ENCODE results near the gene RNF214.
"Not testable (repeated sequence)": the region's sequence is repeated elsewhere in the genome, so short reads cannot be mapped to it uniquely, and the experiment has no call there.

The RNF214 gene

DNA sequence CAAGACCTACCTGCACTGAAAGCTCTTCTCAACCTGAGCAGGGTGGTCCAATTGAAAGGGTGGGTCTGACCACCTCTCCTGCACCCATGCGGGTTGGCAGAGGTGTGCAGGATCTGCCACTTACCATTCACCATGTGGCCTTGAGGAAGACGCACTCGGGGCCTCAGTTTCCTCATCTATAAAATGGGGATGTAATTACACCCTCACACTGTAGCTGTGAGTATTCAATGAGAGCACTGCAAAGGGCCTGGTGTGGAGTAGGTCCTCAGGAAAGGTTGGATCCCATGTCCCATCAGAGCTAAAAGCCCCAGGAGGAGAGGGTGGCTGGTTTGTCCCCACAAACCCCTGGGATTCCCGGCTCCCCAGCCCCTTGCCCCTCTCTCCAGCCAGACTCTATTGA, 33.9 kb upstream of the RNF214 start:
- no peak for DNase-seq

DNA sequence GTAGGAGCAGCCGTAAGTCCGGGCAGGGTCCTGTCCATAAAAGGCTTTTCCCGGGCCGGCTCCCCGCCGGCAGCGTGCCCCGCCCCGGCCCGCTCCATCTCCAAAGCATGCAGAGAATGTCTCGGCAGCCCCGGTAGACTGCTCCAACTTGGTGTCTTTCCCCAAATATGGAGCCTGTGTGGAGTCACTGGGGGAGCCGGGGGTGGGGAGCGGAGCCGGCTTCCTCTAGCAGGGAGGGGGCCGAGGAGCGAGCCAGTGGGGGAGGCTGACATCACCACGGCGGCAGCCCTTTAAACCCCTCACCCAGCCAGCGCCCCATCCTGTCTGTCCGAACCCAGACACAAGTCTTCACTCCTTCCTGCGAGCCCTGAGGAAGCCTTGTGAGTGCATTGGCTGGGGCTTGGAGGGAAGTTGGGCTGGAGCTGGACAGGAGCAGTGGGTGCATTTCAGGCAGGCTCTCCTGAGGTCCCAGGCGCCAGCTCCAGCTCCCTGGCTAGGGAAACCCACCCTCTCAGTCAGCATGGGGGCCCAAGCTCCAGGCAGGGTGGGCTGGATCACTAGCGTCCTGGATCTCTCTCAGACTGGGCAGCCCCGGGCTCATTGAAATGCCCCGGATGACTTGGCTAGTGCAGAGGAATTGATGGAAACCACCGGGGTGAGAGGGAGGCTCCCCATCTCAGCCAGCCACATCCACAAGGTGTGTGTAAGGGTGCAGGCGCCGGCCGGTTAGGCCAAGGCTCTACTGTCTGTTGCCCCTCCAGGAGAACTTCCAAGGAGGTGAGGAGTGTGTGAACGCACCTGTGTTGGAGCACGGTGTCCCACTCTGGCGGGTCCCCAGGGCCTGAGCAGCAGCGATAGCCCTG, 33.2 kb upstream of the RNF214 start, which contains the start of gene TAGLN:
TAGLN (plus strand) TSS at position 318 of the 863 bp plus-strand sequence. CDS start 3,644 bp downstream, outside the sequence.
- no peak for DNase-seq

DNA sequence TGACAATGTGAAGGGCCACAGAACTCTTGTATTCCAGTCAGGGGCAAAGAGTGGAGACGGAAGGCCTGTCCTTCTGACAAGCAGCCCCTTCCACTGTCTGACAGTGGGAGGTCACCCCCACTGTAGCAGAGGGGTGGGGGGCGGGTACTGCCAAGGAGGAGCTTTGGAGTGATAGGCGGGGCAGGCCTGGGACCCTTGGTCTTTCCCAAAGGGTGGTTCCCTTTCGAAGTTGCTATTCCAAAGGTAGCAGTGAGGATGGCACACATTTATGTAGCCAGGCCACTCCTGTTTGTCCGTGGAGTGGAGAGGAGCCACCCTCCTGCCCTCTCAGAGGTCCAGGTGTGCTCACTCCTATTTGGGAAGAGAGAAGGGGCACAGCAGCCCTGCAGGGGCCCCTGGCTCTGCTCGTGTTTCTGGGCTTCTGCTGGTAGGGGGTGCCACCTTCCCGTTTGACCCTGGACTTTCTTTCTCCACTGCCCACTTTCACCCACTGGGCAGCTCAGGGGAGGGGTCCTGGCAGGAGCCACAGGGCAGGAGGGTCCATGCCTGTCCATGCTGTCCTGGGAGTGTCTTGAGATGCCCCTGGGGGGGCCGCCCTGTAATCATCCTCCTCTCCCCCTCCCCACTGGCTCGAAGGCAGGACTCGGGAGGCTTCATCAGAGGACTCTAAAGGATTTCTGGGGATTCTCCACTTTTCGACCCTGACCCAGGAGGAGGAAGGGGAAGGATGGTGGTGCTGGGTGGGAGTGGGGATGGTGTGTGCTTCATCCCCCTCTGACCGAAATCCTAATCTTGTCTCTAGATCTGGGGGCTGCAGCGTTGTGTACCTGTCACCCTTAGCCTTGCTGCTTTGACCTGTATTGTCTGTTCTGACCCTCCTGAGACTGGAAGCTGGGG, 32.3 kb upstream of the RNF214 start:
- DNase-seq: no peak

DNA sequence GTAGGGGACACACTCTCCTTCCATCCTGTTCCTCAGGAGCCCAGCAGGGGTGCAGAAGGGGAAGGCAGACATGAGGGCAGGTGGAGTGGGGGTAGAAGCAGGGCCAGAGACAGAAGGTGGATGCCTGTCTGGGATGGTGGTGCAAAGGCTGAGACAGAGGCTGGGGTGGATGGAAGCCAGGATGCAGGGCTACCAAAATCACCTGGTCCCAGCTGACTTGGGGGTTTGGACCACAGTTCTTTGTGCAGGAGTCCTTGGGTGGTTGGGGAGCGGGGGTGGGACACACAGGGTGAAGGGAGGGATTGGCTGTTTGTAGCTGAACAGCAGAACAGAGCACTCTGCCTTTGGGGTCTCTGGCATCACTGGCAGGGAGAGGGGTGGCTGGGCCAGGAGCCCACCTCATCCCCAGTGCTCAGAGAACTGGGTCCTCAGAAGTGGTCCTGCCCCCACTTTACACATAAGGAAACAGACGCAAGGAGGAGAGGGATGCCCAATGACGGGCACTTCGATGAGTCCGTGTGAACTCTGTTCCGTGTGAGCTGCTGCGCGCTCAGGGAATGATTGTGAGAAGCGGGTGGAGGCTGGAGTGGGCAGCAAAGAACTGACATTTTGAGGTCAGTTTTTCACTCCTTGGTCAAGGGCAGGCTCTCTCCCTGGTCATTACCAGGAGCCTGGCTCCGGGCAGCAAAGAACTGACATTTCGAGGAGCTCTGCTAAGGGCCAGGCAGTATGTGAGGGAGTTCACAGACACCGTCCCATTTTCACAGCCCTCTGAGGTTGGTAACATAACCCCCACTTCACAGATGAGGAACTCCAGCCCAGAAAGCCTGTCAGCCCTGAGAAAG, 31.4 kb upstream of the RNF214 start:
- DNase-seq: no peak

DNA sequence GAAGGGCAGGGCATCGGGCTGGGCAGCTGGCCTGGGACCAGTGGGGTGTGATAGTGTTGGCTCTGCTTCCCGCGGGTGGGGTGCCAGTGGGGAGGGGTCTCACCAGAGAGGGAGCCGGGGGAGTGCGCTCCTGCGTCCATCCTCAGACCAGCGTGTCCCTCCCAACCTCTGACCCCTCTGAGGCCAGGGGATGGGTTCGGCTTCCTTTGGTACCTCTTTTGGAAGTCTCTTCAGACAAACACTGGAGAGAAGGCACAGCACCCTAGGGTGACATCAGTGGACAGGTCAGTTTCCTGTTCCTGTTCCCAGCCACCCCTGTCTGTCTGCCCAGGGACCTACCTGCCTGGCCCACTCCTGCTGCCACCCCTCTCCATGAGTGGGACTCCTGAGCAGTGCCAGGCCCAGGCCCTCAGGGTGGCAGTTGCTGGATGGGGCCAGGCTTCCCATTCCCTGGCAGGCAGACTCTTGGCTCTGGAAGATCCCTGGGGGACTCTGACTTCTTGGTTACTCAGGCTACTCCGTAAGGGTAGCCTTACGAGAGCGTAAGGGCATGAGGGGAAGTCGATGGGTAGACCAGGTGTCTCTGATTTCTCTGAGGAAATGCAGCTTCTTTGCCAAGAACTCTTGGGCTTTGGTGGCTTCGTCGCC, 30.7 kb upstream of the RNF214 start:
- DNase-seq: no peak

DNA sequence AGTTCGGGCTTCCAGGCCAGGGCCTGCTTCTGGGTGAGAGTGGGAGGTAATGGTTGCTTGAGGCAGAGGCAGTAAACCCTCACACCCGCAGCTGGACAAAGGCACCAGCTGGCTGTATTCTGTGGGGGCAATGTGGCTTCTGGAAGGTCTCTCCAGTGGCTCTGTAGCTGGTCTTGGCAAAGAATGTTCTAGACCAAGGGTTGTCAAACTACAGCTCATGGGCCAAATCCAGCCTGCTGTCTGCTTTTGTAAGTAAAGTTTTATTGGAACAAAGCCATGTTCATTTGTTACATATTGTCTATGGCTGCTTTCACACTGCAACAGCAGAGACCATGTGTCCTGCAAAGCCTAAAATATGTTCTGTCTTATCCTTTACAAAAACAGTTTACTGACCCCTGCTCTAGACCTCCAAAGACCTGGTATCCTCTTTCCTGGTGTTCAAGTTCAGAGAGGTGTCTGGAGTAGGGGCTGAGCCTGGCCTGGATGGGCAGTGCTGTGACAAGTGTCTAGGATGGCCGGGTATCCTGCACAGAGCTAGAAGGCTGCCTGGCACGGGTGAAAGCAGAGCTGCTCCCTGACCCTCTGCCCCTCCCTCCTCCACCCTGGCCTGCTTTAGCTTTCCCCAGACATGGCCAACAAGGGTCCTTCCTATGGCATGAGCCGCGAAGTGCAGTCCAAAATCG, 29.9 kb upstream of the RNF214 start:
- DNase-seq: no peak

DNA sequence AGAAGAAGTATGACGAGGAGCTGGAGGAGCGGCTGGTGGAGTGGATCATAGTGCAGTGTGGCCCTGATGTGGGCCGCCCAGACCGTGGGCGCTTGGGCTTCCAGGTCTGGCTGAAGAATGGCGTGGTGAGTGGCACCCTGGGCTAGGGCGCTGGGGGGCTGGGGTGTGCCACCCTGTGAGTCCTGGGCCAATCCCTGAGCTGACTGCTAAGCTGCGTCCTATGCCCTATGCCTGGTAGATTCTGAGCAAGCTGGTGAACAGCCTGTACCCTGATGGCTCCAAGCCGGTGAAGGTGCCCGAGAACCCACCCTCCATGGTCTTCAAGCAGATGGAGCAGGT, 29.4 kb upstream of the RNF214 start:
- DNase-seq: no peak

DNA sequence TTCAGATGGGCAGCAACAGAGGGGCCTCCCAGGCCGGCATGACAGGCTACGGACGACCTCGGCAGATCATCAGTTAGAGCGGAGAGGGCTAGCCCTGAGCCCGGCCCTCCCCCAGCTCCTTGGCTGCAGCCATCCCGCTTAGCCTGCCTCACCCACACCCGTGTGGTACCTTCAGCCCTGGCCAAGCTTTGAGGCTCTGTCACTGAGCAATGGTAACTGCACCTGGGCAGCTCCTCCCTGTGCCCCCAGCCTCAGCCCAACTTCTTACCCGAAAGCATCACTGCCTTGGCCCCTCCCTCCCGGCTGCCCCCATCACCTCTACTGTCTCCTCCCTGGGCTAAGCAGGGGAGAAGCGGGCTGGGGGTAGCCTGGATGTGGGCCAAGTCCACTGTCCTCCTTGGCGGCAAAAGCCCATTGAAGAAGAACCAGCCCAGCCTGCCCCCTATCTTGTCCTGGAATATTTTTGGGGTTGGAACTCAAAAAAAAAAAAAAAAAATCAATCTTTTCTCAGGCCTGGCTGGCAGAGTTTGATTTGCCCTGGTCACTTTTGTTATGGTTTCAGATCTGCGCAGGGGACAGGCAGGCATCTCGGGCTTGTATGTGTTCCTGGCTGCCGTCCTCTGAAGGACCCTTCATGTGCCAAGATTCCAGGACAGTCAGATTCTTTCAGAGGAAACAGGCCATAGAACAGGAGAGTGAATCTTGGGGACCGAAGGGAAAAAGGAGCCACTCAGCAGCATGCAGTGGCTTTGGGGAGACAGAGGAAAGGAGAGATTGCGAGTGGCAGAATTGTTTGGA, 28.0 kb upstream of the RNF214 start:
- DNase-seq: no peak

DNA sequence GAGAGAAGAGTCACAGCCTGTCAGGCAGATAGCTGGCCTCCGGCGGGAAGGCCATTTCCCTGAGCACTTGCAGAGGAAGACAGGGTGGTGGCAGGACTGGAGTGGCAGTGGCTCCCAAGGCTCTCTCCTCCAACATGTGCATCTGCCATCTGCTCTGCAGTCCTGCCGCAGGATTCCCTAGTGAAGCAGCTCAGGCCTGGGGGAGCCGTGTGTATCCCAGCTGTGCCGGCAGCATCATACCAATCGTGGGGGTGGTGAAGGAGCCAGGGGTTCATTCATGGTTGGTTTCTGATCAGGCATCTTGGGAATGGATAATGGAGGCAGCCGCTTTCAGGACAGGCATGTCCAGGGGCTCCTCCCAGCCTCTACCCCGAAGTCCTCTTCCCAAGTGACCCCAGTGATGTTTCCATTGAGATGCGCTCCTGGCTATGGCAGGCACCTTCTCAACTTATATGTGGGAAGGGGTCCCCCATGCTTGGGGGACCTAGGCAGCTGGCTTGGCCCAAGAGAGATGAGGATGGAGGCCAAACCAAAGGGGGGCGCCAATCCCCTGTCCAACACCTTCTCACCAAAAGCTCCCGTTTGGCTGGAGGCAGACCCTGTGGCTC, 27.2 kb upstream of the RNF214 start:
- DNase-seq: no peak

DNA sequence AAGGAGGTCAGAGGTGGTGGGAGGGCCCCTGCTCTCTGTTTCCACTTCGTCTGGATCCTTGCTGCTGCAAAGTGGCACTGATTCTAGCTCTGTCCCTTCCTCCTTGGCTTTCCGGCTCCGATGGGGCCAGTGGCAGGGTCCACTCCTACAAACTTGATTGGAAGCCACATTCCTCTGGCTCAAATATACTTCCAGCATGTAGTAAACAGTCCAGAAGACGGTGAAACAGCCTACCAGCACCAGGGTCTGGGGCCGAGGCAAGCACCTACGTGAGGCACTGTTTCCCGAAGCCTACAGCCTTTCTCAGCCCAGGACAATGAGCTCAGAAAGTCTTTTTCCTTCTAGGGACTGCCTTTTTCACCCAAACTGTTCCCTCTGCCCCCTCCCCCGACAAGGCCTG, 26.4 kb upstream of the RNF214 start:
- DNase-seq: not testable (repeated sequence)

DNA sequence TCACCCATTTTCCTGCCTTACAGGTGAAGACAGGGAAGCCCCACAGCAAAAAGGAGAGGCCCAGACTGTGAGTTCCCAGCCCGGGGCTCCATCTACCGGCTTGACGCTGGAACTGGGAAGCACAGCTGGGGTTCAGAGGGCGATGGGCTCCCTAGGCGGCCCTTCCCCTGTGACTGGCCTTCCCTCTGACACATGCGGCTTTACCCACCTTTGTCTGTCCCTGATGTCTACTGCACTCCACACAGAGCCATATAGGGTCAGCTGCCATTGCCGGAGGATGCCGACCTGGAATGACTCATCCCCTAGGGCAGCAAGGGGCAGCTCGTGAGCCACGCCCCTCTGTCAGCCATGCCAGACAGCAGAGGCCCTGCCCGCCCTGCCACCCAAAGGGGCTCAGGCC, 25.6 kb upstream of the RNF214 start:
- DNase-seq: not testable (repeated sequence)

DNA sequence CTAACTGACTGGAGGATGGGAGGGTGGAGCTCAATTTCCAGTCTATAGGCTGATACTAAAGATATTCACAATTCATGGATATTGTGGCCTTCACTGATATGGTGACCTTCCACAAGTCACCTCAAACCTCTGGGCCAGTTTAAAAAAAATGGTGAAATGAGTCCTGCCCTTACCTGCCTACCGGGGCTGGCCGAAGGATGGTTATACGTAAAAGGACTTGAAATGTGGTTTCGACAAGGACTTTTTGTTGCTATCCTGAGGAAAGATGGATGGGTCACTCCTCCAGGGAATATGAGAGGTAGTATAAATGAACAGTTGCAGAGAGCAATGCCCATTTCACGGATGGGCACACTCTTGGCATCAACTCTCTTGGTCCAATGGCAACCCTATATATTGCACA, 25.0 kb upstream of the RNF214 start:
- DNase-seq: not testable (repeated sequence)

DNA sequence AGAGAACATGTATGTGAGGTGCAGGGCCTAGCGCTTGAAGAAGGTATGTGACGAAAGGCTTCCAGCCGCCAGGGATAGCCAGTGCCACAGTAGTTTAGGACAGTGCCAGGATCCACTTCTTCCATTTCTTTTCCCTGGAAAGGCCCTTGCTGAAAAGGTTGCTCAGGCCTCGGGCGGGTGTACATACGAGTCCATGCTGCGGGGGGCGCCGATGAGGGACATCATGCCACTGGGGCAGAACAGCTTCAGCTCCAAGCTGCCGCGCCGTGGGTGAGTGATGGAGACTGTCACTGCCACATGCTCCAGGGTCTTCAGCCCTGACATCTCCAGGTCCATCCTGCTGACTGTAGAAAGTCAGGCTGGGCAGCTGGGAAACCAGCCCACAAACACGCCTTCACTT, 23.8 kb upstream of the RNF214 start:
- not testable (repeated sequence) for DNase-seq

DNA sequence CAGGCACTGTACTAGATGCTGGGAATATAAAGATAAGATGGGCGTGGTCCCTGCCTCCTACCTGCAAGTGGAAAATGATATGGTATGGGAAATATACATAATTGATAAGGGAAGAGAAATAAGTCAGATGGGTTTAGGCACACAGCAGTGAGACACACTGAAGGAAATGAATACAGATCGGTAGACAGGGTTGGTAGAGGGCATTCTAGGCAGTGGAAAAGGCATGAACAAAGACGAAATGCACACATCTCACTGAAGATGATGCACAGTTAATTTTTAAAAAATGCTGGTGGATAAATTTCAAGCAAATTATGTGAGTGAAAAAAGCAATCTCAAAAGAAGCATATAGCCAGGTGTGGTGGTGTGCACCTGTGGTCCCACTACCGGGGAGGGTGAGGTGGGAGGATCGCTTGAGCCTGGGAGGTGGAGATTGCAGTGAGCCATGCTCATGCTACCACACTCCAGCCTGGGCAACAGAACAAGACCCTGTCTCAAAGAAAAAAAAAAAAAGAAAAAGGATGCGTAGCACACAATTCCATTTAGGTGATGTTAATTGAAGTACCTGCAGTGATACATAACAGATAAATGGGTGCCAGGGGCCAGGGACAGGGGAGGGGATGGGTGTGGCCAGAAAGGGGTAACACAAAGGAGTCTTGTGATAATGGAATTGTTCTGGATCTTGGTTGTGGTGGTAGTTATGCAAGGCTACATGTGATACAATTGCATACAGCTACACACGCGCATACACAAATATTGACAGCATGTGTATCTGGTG, 22.9 kb upstream of the RNF214 start:
- DNase-seq: not testable (repeated sequence)

DNA sequence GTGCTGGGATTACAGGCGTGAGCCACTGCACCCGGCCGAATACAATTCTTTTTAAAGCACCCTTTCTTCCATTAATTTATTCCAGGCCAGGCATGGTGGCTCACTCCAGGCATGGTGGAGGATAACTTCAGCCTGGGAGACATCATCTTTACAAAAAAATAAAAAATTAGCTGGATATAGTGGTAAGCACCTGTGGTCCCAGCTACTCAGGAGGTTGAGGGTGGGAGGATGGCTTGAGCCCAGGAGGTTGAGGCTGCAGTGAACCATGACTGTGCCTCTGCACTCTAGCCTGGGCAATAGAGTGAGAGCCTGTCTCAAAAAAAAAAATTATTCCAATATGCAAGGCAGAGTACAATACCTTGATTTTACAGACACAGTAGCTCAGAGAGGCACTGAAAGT, 21.9 kb upstream of the RNF214 start:
- DNase-seq: no peak

DNA sequence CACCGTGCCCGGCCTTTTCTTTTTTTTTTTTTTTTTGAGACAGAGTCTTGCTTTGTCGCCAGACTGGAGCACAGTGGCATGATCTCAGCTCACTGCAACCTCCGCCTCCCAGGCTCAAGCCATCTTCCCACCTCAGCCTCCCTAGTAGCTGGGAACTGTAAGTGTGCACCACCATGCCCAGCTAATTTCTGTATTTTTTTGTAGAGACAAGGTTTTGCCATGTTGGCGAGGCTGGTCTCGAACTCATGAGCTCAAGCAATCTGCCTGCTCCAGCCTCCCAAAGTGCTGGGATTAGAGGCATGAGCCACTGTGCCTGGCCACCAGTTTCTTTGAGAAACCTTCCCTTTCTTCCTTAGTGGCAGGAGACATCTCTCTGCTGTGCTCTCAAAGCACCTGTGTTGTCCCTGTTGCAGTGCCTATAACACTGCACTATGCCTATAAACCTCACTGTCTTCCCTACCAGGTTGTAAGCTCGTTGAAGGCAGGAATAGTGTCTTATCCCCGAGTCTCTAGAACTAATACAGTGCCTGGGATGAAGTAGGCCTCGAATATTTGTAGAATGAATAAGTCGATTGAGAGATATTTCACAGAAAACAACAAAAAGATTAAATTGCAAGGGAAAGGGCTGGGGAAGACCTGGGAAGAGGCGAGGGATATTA, 19.6 kb upstream of the RNF214 start:
- no peak for DNase-seq

DNA sequence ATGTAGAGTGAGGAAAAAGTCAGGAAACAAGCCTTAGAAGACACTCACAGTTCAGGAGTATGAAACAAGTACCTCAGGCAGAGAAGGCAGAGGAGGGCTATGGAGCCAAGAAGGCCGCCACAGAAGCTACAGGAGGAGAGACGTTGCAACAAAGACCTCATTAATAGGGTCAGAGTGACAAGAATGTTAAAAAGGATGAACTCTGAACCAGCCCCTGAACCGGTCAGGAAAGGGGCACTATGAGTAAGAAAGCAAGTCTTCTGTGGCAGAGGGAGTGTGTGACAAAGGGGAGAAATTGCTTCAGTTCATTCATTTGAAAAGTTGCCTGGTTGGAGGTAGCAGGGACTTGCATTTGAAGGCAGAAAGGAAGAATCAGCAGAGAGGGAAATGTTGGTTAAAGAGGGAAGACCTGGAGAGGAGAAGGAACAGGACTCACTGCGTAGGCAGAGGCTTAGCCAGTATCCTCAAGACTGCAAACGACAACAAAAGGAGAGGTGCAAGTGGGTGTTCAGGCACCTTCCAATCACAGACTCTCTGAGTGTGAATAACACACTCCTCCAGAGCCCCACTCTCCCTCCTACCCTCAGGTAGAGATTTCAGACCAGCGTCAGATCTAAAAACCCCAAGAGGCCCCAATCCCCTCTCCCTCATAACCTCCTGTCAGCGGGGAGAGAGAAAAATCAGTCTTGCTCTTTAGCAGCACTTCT, 17.9 kb upstream of the RNF214 start:
- no peak for DNase-seq
